BE2C (cell line): Measurements from ENCODE around the gene NEO1.

Experiments used
- DNase-seq: peaks from one replicate; pipeline ENCODE4 v3.0.0-alpha.2; 2020
- H3K27me3 ChIP-seq: fragments of 250-450 bp; sonication (Bioruptor Pico); 2 replicates; pipeline ENCODE4 v1.5.1; 2020; ENCODE audit warnings: mild to moderate bottlenecking
- H3K36me3 ChIP-seq: fragments of 250-450 bp; sonication (Bioruptor Pico); 2 replicates; pipeline ENCODE4 v1.5.1; 2020; ENCODE audit warnings: mild to moderate bottlenecking
- H3K4me1 ChIP-seq: fragments of 250-450 bp; sonication (Bioruptor Pico); 2 replicates; pipeline ENCODE4 v1.5.1; 2020
- H3K4me3 ChIP-seq: 2 replicates; pipeline ENCODE4 v1.5.1; 2011; ENCODE audit warnings: low read depth, low read length
- H3K9me3 ChIP-seq: fragments of 250-450 bp; sonication (Bioruptor Pico); 2 replicates; pipeline ENCODE4 v1.5.1; 2020
- CTCF ChIP-seq: IDR thresholded peaks from 2 replicates; pipeline ENCODE4 v1.5.1; 2012; ENCODE audit warnings: mild to moderate bottlenecking, low read depth, low read length

The NEO1 gene

DNA sequence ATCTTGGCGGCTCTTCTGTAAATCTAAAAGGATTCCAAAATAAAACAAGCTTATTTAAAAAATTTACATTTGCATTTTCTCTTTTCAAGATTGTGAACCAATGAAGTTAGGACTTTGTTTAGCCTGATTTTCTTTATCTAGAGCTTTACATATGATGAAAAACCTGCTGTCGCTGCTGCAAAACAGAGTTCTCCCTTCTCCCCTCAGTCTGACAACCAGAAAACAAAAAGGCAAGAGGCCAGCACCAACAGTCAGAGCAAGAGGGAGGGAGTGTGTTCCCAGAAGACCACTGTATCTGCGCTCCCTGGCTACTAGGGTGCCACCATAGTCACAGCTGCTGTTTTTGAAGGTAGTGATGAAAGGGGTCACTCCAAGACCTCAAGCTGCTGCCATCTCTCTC, 33.1 kb upstream of the NEO1 start:
- Histone ChIP-seq H3K36me3 (no peaks in the 10 kb centered on the region), H3K9me3 (no peaks in the 10 kb centered on the region), H3K4me1 (no peaks in the 10 kb centered on the region), H3K27me3 (peaks cover 10% of the 10 kb centered on the region; the same call in 1 of the 2 replicates), H3K4me3 (no peak overlapping the region)
- no peak for DNase-seq
- TF ChIP-seq CTCF = no peak

GRCh38 chr15:73019601-73020146, 32.6 kb upstream of the NEO1 start:
- Histone ChIP-seq H3K36me3 (no peaks in the 10 kb centered on the region), H3K27me3 (peaks cover 10% of the 10 kb centered on the region; the same call in 1 of the 2 replicates), H3K9me3 (no peaks in the 10 kb centered on the region), H3K4me1 (no peaks in the 10 kb centered on the region), H3K4me3 (no peak overlapping the region)
- no peak for DNase-seq
- TF ChIP-seq CTCF = no peak

DNA sequence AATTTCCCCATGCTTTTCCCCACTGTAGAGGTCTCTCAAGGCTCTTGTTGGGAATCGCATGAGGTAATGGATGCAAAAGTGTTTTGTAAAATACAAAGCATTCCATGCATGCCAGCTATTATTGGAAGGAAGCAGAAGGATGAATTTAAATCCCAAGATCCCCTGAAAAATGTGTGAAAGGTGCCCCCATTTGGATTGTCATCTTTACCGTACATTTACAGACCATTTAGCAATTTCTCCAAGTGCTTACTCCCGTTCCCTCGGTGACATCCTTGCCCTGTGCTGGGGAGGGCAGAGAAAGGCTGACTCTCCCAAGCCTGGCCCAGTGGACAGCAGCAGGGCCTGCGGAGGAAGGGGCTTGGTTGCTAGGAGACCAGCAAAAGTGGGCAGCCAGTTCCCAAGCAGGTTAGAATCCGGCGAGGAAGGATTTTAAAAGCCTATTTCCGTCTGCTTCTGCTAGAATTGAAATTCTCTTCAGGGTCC, 31.1 kb upstream of the NEO1 start:
- peaks cover 10% of the 10 kb centered on the region; the same call in 1 of the 2 replicates for H3K27me3 ChIP-seq
- no peak for TF ChIP-seq CTCF
- no peak overlapping the region for H3K4me3 ChIP-seq
- H3K4me1 ChIP-seq = no peaks in the 10 kb centered on the region
- H3K36me3 ChIP-seq = no peaks in the 10 kb centered on the region
- no peaks in the 10 kb centered on the region for H3K9me3 ChIP-seq
- DNase-seq = no peak

- no peaks in the 10 kb centered on the region for H3K9me3 ChIP-seq
- H3K27me3 ChIP-seq = peaks cover 10% of the 10 kb centered on the region; the same call in 1 of the 2 replicates
- H3K4me1 ChIP-seq = no peaks in the 10 kb centered on the region
- no peak for DNase-seq
- TF ChIP-seq CTCF = no peak
- no peak overlapping the region for H3K4me3 ChIP-seq
- H3K36me3 ChIP-seq = no peaks in the 10 kb centered on the region
Measured at GRCh38 chr15:73022161-73022560, 30.1 kb upstream of the NEO1 start.

DNA sequence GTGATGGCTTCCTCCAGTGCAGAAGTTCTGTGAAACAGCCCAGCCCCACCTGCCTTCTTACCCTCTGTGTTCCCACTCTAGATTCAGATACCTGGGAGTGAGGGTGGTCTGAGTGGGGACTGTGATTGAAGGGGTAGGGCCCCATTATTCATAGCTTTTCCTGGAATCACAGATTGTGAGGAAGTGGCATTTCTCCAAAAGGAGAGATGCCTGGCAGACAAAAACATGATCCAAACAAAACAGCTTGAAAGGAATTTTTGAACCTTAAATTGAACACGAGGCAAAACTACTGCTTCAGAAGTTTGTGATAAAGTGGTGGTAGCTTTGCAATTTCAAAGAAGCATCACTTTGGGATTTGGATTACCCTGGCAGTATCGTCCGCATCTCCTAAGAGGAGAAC, 29.2 kb upstream of the NEO1 start:
- Histone ChIP-seq H3K9me3 (no peaks in the 10 kb centered on the region), H3K36me3 (no peaks in the 10 kb centered on the region), H3K4me3 (no peak overlapping the region), H3K27me3 (peaks cover 10% of the 10 kb centered on the region; the same call in 1 of the 2 replicates), H3K4me1 (no peaks in the 10 kb centered on the region)
- DNase-seq = no peak
- no peak for TF ChIP-seq CTCF

- Histone ChIP-seq H3K4me3 (no peak overlapping the region), H3K9me3 (no peaks in the 10 kb centered on the region), H3K27me3 (peaks cover 14% of the 10 kb centered on the region), H3K36me3 (no peaks in the 10 kb centered on the region), H3K4me1 (no peaks in the 10 kb centered on the region)
- DNase-seq = no peak
- no peak for TF ChIP-seq CTCF
Measured at GRCh38 chr15:73024168-73024567, 28.1 kb upstream of the NEO1 start.
